HG03565 (cell line): ENCODE results near the gene TEX19.

Experiments
- ATAC-seq: cut with Tn5 transposase; IDR thresholded peaks from one replicate; pipeline ENCODE4 v1.9.1; 2021; ENCODE audit warnings: mild to moderate bottlenecking, moderate library complexity; ENCODE audit not compliant: unreplicated experiment

Gene TEX19

DNA sequence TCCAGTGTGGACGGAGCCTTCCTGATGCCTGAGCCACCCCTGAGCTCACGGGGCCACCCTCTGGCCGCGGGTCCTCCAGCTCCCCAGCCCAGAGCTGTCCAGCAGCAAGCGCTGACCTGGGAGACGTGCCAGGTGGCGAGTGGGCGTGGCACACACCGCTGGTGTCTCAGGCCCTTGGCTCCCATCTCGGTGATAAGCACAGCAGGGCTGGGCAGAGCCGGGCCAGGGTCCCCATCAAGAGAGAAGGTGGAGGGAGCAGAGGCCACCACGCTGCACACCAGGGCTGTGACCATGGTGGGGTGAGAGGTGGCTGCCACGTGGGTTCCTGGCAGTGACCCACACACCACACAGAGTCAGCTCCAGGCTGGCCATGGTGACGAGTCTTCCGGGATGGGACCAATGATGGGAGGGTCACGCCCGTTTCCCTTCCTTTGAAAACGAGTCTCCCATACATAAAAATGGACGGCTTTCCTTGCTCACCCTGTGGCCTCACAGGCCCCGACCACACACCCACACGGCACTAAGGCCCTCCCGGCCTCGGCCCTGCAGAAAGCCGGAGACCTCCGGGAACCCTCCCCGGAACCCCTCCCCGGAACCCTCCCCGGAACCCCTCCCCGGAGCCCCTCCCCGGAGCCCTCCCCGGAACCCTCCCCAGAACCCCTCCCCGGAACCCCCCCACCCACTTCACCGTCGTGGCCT lies 29.3 kb downstream of the TEX19 start:
- ATAC-seq = no peak

DNA sequence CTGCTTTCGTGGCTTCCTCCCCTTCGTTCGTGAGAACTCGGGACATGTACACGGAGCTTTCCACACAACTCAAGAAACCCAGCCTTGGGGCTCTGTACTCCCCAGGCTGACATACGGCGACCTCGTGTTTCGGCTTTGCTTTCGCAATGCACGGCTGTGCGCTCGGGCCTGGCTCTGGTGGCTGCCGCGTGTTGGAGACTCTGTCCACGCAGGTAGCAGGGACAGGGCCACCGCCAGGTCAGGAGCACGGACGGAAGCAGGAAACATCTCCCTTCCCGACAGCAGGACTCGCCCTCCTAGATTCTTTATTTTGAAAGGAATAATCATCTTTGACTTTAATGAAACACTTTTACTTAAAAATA lies 29.9 kb downstream of the TEX19 start:
- ATAC-seq = no peak

GRCh38 chr17:82389379-82389778 lies 30.3 kb downstream of the TEX19 start:
- ATAC-seq = no peak

DNA sequence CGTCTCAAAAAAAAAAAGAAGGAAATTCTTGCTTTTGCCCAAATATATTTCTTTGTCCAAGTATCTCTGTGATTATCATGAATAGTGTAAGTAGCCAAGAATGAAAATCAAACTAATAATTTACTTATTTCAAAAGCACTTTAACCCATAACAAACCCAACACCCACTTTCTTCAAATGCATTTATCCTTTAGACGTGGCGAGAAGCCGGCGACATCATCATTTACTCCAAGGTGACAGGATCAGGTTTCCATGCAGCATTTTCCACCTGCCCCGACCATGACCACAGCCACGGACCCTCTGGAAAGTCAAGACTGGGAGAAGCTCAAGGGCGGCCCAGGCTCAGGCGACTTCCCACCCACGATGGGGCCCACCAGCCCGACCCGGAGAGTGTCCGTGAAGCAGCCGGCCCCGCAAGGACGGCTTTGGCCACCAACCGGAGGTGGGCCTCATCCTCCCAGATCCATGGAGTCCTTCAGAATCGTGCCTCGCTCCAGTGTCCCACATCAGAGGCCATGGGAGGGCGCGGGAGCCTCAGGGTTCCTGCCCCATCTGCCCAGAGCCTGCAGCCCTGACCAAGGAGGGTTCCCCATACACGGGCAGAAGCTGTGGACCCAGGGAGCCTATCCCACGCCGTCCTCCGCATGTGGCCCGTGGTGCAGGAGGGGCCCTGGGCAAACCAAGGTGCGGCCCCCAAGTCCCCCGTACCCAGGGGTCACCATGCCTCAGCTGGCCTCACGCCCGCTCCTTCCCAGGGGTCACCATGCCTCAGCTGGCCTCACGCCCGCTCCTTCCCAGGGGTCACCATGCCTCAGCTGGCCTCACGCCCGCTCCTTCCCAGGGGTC lies 31.2 kb downstream of the TEX19 start:
- ATAC-seq = no peak

DNA sequence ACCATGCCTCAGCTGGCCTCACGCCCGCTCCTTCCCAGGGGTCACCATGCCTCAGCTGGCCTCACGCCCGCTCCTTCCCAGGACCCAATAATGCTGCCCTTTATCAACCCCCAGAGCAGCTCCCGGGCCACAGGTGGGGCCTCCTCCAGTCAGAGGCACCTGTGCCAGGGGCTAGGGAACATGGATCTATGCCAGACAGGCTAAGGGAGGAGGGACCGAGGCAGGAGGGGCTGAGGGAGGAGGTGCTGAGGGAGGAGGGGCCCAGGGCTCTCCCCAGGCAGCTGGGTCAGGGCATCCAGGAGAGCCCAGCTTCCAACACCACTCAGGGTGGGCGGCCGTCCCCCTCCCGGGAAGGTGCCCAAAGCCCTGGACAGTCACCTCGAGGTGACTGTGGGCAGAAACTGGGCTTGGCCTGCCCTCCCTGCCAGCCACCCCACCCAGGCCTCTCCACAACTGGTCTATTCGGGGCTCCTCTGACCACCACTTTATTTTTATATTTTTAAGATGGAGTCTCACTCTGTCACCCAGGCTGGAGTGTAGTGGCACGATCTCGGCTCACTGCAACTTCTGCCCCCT lies 31.9 kb downstream of the TEX19 start:
- ATAC-seq = no peak

DNA sequence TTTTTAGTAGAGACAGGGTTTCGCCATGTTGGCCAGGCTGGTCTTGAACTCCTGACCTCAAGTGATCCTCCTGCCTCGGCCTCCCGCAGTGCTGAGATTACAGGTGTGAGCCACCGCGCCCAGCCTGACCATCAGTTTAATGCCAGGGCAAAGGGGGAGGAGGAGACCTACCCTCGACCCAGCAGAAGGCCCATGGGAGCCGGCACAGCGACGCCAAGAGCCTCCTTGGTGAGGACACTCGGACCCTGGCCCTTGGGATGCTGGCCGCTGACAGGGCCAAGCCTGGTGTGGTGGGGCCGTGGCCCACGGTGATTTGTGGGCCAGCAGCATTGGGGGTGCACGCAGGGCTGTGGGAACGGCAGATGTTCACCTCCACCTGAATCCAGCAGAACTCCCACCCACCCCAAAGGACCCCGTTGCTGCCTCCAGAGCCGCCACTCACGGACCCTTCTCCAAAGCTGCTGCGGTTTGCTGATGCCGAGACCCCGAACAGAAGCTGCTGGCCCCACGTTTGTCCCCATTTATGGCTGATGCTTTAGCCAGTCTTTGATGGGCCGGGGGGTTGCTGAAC lies 32.5 kb downstream of the TEX19 start:
- ATAC-seq = no peak

DNA sequence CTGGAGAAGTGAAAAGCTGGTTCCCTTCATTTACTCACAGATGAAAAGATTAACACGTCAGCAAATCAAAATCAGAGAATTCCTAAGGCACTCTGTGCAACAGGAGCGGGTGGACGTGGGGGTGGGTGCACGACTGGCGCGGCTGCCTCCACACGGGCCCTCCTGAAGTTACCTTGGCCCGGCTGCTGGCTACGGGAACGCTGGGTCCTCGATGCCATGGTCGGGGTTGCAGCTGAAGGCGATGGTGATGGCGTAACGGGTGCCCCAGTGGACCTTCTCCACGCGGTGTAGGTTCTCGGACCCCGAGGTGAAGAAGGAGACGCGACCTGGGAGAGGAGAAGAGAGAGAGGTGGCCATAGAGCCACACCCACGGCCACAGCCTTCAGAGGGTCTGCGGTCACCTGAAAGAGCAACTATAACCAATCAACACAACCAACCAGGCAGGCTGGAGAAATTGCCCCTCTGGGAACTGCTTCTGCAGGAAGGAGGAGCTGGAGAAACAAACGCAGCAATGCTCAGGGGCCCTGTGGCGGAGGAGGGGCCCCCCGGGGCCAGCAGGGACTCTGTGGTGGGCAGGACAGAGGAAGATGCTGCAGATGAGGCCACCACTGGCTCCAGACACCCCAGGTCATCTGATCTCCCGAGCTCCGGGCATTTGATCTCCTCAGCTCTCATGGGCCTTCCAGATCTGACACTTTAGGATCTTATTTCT lies 33.3 kb downstream of the TEX19 start:
- no peak for ATAC-seq

GRCh38 chr17:82392941-82393340 lies 33.9 kb downstream of the TEX19 start:
- ATAC-seq = no peak

DNA sequence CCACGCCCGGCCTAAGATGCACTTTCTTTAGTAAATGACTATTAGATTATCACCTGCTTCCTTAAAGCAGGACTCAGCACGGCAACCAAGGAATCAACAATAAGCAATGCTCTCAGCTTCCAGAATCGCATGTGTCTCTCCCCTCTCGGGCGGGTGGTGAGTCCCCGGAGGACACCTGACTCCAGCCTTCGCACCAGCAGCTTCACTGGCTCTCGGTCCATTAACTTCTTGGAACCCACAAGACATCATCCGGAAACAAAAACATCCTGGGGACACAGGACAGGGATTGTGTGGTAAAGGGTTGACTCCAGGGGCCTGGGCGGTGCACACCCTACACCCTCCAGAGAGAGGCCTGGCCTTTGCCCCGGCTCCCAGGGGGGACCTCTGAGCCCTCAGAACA lies 35.2 kb downstream of the TEX19 start:
- ATAC-seq = no peak

DNA sequence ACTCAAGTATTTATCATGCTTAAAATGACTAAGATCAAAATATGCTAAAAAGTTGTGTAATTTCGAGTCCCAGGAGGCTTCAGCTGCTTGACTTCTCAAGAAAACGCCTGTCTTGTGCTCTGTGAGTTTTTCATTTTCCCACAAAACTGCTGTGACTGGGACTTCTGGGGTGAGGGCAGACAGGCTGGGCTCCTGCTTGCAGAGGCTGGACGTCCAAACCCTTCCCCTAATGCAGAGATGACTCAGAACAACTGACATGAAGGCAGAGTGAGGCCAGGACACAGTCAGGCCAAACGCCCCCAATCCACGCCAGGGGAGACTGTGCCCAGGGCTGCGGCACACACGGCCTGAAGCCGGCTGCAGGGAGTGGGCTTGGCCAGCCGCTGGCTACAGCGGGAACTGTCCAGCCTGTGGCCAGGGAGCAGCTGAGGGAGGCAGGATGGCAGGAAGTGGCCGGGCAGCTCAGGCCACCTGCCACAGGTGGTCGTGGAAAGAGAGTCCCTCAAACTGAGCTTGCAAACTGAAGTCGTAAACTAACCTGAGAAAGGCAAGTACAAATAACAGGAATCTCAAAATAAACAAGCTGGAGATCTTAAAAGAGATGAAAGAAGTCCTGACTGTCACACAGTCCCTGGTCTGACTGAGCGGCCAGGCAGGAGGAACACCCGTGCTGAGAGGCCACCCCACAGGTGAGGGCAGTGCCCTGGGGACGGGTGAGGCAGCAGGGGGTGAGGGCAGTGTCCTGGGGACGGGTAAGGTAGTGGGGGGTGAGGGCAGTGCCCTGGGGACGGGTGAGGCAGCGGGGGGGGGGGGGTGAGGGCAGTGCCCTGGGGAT lies 37.8 kb downstream of the TEX19 start:
- ATAC-seq = no peak

- no peak for ATAC-seq
Measured at GRCh38 chr17:82397449-82398335, 38.6 kb downstream of the TEX19 start.

- no peak for ATAC-seq
Measured at GRCh38 chr17:82399041-82399441, 40.0 kb downstream of the TEX19 start.

DNA sequence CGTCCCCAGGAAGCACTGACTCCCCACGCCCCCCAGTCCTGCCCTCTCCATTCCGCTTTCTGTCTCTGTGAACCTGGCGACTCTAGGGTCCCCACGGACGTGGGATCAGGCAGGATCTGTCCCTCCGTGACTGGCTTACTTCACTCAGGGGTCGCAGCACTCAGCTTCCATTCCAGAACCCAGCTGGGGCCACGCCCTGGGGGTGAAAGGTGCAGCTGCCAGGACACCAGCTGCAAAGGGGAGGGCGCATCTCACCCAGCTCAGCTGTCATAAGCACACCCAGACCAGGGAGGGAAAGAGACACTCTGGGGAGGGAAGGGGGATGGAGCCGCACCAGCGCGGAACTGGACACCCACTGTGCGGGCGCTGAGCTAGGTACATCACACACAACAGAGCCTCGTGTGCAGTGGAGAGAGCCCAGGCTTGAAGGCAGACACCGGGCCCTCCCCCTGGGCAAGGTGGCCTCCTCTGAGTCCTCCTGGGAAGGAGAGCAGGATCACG lies 40.6 kb downstream of the TEX19 start:
- ATAC-seq = no peak

- ATAC-seq = no peak
Measured at GRCh38 chr17:82400206-82400605, 41.2 kb downstream of the TEX19 start.

DNA sequence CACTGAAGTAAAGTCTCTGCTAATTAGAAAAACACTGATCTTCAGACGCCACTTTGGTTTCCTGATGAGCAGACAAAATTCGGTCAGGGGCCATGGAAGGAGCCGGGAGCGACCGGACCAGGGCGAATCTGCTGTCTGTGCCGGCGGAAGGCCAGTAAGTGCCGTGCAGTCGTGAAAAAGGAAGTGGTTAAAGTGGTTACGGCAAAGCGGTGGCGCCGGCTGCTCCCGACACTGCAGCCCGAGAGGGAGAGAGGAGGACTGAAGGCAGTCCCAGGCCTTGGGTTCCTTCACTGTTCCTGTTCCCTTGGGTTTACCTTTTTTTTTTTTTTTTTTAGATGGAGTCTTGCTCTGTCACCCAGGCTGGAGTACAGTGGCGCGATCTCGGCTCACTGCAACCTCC lies 41.8 kb downstream of the TEX19 start:
- ATAC-seq = no peak

- no peak for ATAC-seq
Measured at GRCh38 chr17:82402865-82403264, 43.8 kb downstream of the TEX19 start.

DNA sequence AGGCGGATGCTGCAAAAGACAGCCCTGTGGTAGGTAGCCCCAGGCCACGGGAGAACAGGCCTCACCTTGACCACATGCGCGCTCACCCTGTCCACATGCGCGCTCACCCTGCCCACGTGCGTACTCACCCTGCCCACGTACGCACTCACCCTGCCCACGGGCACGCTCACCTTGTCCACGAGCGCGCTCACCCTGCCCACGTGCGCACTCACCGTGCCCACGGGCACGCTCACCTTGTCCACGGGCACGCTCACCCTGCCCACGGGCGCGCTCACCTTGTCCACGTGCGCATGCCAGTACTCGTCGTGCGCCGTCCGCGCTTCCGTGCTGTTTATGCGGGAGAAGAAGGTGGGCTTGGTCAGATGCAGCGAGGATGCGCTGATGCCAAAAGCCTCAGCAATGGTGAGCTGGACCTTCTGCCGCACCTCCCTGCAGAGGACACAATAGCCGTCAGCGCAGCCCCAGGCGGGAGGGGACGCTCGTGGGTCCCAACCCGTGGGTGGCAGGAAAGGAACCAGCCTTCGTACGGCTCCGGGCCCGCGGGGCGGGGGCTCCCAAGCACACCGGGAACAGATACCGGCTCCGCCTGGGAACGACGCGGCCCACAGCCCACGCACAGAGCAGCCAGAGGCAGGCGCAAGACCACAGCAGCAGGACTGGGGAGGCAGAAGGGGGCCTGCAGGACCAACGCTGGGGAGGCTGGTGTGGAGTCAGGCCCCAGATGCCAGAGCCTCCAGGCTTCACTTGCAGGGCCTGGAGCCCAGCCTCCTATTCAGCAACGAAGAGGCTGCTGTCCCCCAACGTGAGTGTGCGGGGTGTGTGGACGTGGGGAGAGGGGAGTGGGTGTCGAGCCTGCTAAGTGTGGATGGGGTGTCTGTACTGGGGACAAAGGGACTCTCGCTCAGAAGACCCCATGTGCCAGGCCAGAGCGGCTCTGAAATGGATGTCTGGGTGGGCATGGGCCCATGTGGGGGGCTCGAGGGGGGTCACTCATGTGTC lies 44.9 kb downstream of the TEX19 start:
- no peak for ATAC-seq

GRCh38 chr17:82405051-82405450 lies 46.0 kb downstream of the TEX19 start:
- ATAC-seq = no peak
